Activated gamma-delta T cell (primary cell): ENCODE data around the gene SLC35B2.

Experiments
- DNase-seq: peaks from one replicate; lab custom pipeline; 2025; lab: John Stamatoyannopoulos, UW

SLC35B2 gene

DNA sequence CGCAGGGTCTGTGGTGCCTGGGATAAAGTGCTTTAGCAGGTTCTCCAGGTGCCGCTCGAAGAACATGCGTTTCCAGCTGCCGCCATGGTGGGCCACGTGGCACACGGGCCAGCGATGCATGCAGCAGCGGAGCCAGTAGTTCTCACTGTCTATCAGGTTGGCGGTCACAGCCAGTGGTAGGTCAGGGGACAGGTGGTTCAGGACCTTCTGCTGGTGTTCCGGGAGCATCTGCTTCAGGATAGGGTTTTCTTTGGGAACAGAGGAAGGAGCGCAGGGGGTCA, 28.9 kb upstream of the SLC35B2 start:
- no peak for DNase-seq

DNA sequence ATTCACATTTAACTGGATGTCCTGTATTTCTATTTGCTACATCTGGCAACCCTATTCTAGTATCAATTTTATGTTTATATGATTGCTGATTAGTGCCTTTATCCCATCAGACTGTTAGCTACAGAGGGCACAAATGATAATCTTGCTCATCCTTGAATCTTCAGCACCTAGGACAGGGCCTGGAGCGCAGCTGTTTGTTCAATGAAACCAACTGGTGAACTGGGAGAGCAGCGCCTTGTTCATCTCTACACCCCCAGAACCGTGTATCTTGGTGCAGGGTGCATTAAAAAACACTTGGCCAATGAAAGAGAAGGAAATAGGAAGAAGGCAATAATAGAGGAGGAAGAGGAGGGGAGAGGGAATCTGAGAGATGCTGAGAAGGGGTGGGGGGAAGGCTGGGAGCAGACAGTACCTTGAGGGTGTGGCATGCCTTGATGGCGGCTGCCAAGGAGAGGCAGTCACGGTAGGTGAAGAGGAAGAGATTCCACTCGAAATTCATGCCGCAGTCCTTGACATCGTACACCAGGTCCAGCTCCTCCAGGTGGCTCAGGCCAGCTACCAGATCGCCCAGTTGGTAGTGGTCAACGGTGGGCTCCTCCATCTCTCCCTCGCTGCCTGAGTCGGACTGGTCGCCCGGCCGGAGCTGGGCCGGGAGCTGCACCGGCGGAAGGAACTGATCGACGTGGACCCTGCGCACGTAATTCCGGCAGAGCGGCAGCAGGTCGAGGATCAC, 28.4 kb upstream of the SLC35B2 start:
- no peak for DNase-seq

DNA sequence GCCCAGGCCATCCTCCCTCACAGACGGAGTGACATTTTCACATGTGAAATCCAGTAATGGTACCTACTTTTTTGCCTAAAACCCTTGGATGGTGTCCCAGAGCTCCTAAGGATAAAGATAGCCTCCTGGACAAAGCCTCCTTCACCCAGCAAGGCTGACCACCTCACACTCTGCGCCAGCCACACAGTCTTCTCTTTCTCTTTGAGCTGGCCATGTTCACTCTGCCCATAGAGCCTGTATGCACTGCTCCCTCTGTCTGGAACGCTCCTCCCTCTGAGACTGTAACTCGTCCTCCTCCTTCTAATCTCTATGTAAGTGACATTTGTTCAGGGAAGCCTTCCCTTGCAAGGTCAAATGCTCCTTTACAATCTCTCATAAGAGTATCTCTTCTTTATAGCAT, 27.5 kb upstream of the SLC35B2 start:
- DNase-seq, result no peak

GRCh38 chr6:44284121-44284520, 26.8 kb upstream of the SLC35B2 start:
- no peak for DNase-seq

DNA sequence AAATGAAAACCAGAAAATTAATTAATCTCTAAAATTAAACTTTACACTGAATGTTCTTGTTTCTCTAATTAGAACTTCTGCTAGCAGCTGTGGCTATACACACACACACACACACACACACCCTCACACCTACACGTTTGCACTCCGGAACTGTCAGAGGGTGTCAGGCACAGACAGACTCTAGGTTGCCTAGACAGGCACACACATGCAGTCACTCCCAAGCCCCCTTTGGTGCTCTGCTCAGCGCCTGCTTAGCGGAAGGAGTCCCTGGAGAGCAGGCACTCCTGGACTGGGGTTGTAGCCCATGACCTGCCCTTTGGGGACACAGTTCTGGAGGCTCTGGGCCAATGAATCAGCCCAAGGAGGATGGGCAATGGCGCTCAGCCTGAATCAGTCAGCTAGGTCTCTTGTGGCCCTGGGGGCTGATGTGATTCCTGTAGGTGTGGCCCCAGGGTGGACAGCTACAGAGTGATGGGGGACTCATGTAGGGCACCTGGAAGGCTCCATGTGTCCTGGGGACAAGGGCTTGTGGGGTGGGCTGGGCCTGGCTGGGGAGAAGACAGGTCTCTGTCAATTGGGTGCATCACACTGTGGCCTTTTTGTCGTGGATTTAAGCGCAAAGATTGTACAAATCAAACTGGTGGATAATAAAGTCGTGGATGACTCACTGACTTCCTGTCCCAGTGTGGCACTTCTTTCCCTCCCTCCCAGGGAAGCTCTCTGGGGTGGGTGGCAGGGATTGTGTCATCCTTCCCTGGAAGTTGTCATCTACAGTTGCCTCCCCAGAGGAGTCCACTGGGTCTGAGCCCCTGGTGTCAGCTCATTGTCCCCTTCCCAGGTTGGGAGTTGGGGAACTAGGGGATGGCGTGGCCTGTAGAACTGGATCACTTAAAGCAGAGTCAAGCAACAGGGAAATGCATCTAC, 21.7 kb upstream of the SLC35B2 start:
- no peak for DNase-seq

- DNase-seq, result no peak
These were observed 21.0 kb upstream of the SLC35B2 start for GRCh38 chr6:44278315-44278714.

DNA sequence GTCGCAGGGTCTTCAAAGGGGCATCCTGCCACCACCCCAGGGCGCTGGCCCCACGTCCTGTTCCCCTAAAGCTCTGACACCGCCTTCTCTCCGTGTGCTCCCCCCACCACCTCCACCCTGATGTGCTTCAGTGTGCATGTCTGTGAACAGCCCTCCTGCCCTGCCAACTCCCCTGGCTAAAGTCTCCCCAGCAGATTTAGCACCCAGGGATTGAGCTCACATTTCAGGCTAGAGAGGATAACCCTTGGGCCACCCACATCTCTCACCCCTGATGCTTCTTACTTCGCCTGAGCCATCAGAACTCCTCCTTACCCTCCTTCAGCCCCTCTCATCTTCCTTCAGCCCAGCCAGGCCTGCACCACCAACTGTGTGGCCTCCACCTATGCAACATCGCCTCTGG, 20.4 kb upstream of the SLC35B2 start:
- no peak for DNase-seq

- DNase-seq, result no peak
These were observed 19.6 kb upstream of the SLC35B2 start for GRCh38 chr6:44276667-44277640.

- DNase-seq, result no peak
These were observed 18.7 kb upstream of the SLC35B2 start for GRCh38 chr6:44275749-44276648.

- DNase-seq, result no peak
These were observed 18.0 kb upstream of the SLC35B2 start for GRCh38 chr6:44275271-44275748.

- DNase-seq, result no peak
These were observed 16.3 kb upstream of the SLC35B2 start for GRCh38 chr6:44273617-44274016.

DNA sequence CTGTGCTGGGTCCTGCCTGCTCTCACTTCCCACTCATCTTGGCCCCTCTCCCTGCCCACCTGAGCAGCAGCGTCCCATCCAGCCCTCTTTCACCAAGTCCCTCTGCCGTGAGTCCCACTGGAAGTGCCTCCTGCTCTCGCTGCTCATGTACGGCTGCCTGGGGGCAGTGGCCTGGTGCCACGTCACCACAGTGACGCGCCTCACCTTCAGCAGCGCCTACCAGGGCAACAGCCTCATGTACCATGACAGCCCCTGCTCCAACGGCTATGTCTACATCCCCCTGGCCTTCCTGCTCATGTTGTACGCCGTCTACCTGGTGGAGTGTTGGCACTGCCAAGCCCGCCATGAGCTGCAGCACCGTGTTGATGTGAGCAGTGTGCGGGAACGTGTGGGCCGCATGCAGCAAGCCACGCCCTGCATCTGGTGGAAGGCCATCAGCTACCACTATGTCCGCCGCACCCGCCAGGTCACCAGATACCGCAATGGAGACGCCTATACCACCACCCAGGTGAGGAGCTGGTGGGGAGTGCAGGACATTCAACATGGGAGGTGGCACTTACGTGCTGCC, 15.8 kb upstream of the SLC35B2 start:
- DNase-seq, result no peak

- DNase-seq, result no peak
These were observed 15.2 kb upstream of the SLC35B2 start for GRCh38 chr6:44272529-44272928.

DNA sequence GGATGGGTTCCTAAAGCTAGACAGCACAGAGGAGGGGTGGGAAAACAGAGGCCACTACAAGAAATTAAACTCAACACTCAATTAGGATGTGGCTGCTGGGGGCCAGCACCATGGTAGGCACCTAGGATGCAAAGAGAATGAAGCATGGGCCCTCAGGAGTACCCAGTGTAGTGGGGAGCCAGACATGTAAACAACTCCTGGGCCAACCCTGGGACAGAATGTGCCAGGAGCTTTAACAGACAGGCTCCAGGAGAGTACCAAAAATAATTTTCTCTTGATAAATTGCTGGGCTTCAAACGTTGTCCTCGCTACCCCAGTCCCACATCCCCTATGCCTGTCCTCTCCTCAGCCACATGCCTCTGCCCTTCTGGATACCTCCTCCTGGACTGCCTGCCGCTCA, 14.6 kb upstream of the SLC35B2 start:
- DNase-seq, result no peak

- no peak for DNase-seq
These were observed 14.0 kb upstream of the SLC35B2 start for GRCh38 chr6:44271406-44271723.

DNA sequence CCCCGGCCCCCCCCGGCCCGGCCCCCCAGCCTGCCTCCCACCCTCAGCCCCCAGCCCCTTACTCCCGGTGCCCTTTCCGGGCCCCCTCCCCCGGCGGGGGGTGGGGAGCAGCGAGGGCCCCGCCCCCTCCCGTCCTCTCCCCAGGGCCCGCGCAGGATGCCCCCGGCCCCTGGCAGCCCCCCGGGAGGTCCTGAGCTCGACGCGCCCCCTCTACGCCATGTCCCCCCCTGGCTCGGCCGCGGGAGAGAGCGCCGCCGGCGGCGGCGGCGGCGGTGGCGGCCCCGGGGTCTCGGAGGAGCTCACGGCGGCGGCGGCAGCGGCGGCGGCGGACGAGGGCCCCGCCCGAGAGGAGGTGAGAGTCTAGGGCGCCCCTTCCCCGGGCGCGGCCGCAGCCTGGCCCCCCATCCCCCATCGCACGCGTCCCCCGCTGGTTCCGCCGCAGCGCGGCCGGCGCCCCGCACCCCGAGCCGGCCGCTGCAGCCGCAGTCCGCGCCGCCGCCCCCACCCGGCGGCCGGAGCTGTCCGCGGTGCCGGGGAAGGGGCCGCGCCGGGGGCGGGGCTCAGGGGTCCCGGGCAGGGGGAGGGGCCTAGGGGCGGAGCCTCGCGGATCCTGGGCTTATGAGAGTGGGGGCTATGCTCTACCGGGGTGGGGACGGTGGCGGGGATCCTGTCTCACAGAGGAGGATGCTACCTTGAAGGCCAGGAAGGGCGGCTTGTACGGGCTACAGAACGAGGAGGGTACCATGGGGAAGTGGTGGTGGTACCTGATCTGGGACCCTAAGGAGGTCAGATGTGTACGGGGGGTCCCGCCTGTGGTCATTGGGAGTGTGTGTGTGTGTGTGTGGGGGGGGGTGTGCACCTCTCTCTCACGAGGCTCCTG, 13.4 kb upstream of the SLC35B2 start:
- DNase-seq, result no peak

- DNase-seq, result peak; percentile 30
These were observed 12.7 kb upstream of the SLC35B2 start, which contains the start of gene TMEM151B for GRCh38 chr6:44269921-44270525. TSS of gene TMEM151B (plus strand) at chr6:44270450. CDS start at chr6:44270743, 293 bp downstream.

- DNase-seq, result no peak
These were observed 12.0 kb upstream of the SLC35B2 start for GRCh38 chr6:44269178-44269920.
